ENCODE results near the gene SCARB2. TPM values are rescaled to one million over a fixed set of nuclear protein-coding genes. Genes with fewer than 3 reads are reported as not detected.

Gene SCARB2
- total RNA-seq, 1 experiment from 2014 or later, result 37.6 TPM

DNA sequence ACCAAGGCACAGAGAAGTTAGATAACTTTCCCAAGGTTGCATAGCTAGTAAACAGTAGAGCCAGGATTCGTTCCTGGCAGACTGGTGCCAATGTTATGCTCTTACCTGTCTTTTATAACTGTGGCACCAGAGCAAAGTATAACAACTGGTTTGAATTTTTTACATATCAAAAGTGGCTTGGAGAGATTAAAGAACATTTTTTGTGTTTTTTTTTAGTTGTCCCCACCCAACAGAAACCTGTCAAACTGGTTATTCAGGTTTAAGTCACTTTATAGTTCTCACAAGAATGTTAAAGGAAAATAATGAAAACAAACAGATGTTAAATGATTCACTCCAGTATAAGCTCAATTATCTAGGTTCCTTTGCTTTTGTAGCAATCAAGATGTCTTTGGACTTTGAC, 22.3 kb upstream of the SCARB2 start:
- Histone ChIP-seq H3K4me3 (peak overlapping the region; percentile 32; the same call in 1 of the 2 replicates), H3F3A (ENCODE audit: insufficient read depth, low read depth) (peaks cover 11% of the 10 kb centered on the region; the same call in 1 of the 2 replicates), H3K27me3 (ENCODE audit: insufficient read depth, low read depth) (no peaks in the 10 kb centered on the region), H3K27ac (peak overlapping the region; percentile 80), H3K9me2 (ENCODE audit: insufficient read depth) (no peaks in the 10 kb centered on the region), H3K36me3 (ENCODE audit: low read depth) (no peaks in the 10 kb centered on the region), H4K20me1 (ENCODE audit: insufficient read depth) (no peaks in the 10 kb centered on the region), H2AFZ (no peak overlapping the region), H3K9me3 (ENCODE audit: insufficient read depth, low read depth) (no peaks in the 10 kb centered on the region; the same call in 1 of the 2 replicates), H3K4me1 (replicated peaks; ENCODE audit: insufficient read depth) (peaks cover 36% of the 10 kb centered on the region), H3K4me2 (peak overlapping the region; percentile 68), H3K79me2 (ENCODE audit: low read depth) (no peaks in the 10 kb centered on the region)
- TF ChIP-seq, protein P1, sequence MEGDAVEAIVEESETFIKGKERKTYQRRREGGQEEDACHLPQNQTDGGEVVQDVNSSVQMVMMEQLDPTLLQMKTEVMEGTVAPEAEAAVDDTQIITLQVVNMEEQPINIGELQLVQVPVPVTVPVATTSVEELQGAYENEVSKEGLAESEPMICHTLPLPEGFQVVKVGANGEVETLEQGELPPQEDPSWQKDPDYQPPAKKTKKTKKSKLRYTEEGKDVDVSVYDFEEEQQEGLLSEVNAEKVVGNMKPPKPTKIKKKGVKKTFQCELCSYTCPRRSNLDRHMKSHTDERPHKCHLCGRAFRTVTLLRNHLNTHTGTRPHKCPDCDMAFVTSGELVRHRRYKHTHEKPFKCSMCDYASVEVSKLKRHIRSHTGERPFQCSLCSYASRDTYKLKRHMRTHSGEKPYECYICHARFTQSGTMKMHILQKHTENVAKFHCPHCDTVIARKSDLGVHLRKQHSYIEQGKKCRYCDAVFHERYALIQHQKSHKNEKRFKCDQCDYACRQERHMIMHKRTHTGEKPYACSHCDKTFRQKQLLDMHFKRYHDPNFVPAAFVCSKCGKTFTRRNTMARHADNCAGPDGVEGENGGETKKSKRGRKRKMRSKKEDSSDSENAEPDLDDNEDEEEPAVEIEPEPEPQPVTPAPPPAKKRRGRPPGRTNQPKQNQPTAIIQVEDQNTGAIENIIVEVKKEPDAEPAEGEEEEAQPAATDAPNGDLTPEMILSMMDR (conservative IDR thresholded peaks at IDR 0.05), result no peak
- TF ChIP-seq EZH2 (IDR thresholded peaks at IDR 0.05; ENCODE audit: low read depth), result no peak
- BruUV-seq (replicated peaks), result no TSS peak
- ChIA-PET CTCF (no interaction called here), POLR2A (ENCODE audit: unreplicated experiment) (interaction anchor here (0.6 kb wide), 1 partner anchor 58 kb away, joined by 6 read pairs; no protein-coding TSS in a partner anchor)
- intact Hi-C loops (cut with micrococcal nuclease; ENCODE audit: unreplicated experiment), result no loop called here
- peak in 1 of 2 experiments; percentile 86 for DNase-seq

DNA sequence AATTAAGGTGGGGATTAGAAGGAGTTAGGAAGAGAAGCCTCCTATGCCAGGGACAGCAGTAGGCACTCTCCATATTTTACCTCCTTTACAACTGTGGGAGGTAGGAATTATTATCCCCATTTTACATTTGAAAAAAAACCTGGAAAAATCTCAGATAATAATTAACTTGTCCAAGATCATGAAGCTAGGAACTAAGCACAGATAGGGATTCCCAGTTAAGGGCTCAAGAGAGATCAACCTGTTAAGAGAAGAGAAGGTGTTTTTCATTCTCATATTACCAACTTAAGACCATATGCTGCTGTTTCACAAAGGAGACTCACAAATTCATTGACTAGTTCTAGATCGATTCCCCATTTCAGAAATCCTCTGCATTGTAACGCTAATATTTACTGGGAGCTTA, 21.8 kb upstream of the SCARB2 start:
- H3K27me3 ChIP-seq (ENCODE audit: insufficient read depth, low read depth), result no peaks in the 10 kb centered on the region
- TF ChIP-seq, protein P1 (conservative IDR thresholded peaks at IDR 0.05), result no peak
- TF ChIP-seq EZH2 (IDR thresholded peaks at IDR 0.05; ENCODE audit: low read depth), result no peak
- peak overlapping the region; percentile 80 for H3K27ac ChIP-seq
- CTCF ChIA-PET, result no interaction called here
- H3K4me2 ChIP-seq, result peak overlapping the region; percentile 68
- H3K9me3 ChIP-seq (ENCODE audit: insufficient read depth, low read depth), result no peaks in the 10 kb centered on the region; the same call in 1 of the 2 replicates
- peak overlapping the region; percentile 32; the same call in 1 of the 2 replicates for H3K4me3 ChIP-seq
- H3K79me2 ChIP-seq (ENCODE audit: low read depth), result no peaks in the 10 kb centered on the region
- no peaks in the 10 kb centered on the region for H3K36me3 ChIP-seq (ENCODE audit: low read depth)
- DNase-seq, result no peak
- POLR2A ChIA-PET (ENCODE audit: unreplicated experiment), result no interaction called here
- no peaks in the 10 kb centered on the region for H4K20me1 ChIP-seq (ENCODE audit: insufficient read depth)
- intact Hi-C loops (cut with micrococcal nuclease; ENCODE audit: unreplicated experiment), result no loop called here
- no peaks in the 10 kb centered on the region for H3K9me2 ChIP-seq (ENCODE audit: insufficient read depth)
- peaks cover 39% of the 10 kb centered on the region for H3K4me1 ChIP-seq (replicated peaks; ENCODE audit: insufficient read depth)
- H2AFZ ChIP-seq, result no peak overlapping the region
- H3F3A ChIP-seq (ENCODE audit: insufficient read depth, low read depth), result peaks cover 11% of the 10 kb centered on the region; the same call in 1 of the 2 replicates
- BruUV-seq (replicated peaks), result no TSS peak

DNA sequence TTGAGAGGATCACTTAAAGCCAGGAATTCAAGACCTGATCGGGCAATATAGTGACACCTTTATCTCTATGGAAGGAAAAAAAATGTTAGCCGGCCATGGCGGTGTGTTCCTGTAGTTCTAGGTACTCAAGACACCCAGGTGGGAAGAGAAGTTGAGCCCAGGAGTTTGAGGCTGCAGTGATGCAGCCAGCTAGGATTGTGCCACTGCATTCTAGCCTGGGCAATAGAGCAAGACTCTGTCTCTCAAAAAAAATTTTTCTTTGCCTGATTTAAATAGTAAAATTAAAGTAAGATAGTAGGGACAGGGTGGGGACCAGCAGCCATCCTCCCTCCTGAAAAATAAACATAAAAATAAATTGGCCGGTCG, 21.0 kb upstream of the SCARB2 start:
- H3K4me2 ChIP-seq, result no peak overlapping the region
- POLR2A ChIA-PET (ENCODE audit: unreplicated experiment), result no interaction called here
- H3K79me2 ChIP-seq (ENCODE audit: low read depth), result no peaks in the 10 kb centered on the region
- H3K27me3 ChIP-seq (ENCODE audit: insufficient read depth, low read depth), result no peaks in the 10 kb centered on the region
- TF ChIP-seq, protein P1 (conservative IDR thresholded peaks at IDR 0.05), result no peak
- TF ChIP-seq EZH2 (IDR thresholded peaks at IDR 0.05; ENCODE audit: low read depth), result no peak
- H3K27ac ChIP-seq, result no peak overlapping the region
- no peak overlapping the region for H2AFZ ChIP-seq
- no peak overlapping the region for H3K4me3 ChIP-seq
- H4K20me1 ChIP-seq (ENCODE audit: insufficient read depth), result no peaks in the 10 kb centered on the region
- CTCF ChIA-PET, result no interaction called here
- H3K36me3 ChIP-seq (ENCODE audit: low read depth), result no peaks in the 10 kb centered on the region
- BruUV-seq (replicated peaks), result no TSS peak
- no peak for DNase-seq
- H3F3A ChIP-seq (ENCODE audit: insufficient read depth, low read depth), result peaks cover 11% of the 10 kb centered on the region; the same call in 1 of the 2 replicates
- H3K4me1 ChIP-seq (replicated peaks; ENCODE audit: insufficient read depth), result peaks cover 45% of the 10 kb centered on the region
- intact Hi-C loops (cut with micrococcal nuclease; ENCODE audit: unreplicated experiment), result no loop called here
- H3K9me3 ChIP-seq (ENCODE audit: insufficient read depth, low read depth), result no peaks in the 10 kb centered on the region; the same call in 1 of the 2 replicates
- H3K9me2 ChIP-seq (ENCODE audit: insufficient read depth), result no peaks in the 10 kb centered on the region

Data from PC-9 (cell line).